ENCODE data around the gene FOXM1.

DNA sequence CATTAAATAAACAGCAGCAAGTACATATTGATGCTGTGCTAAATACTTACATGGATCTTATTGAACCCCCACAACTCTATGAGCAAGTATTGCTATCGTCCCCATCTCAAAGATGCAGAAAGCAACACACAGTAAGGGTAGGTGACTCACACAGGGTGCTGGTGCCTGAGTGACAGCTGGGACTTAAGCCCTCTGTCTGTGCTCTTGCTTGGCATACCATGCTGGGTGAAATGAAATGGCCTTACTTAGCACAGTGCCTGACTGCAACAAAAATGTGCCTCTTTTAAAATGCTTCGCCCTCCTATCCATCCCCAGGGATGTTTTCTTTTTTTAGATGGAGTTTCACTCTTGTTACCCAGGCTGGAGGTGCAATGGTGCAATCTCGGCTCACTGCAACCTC, 20.9 kb downstream of the FOXM1 start:
- TF ChIP-seq, protein P1, sequence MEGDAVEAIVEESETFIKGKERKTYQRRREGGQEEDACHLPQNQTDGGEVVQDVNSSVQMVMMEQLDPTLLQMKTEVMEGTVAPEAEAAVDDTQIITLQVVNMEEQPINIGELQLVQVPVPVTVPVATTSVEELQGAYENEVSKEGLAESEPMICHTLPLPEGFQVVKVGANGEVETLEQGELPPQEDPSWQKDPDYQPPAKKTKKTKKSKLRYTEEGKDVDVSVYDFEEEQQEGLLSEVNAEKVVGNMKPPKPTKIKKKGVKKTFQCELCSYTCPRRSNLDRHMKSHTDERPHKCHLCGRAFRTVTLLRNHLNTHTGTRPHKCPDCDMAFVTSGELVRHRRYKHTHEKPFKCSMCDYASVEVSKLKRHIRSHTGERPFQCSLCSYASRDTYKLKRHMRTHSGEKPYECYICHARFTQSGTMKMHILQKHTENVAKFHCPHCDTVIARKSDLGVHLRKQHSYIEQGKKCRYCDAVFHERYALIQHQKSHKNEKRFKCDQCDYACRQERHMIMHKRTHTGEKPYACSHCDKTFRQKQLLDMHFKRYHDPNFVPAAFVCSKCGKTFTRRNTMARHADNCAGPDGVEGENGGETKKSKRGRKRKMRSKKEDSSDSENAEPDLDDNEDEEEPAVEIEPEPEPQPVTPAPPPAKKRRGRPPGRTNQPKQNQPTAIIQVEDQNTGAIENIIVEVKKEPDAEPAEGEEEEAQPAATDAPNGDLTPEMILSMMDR (IDR thresholded peaks at IDR 0.05; ENCODE audit: borderline replicate concordance, extremely low read depth, low read length, poor library complexity, severe bottlenecking): no peak
- TF ChIP-seq EZH2 (IDR thresholded peaks at IDR 0.05; ENCODE audit: borderline replicate concordance, low read depth, low read length, severe bottlenecking): no peak
